NCI-H1105 treated with DMSO at 0.1 percent for 48 hours (cell line): Measurements from ENCODE around the gene RPS6KL1.

Experiments used
- DNase-seq: peaks from one replicate; lab custom pipeline; 2025; lab: John Stamatoyannopoulos, UW

Gene RPS6KL1

DNA sequence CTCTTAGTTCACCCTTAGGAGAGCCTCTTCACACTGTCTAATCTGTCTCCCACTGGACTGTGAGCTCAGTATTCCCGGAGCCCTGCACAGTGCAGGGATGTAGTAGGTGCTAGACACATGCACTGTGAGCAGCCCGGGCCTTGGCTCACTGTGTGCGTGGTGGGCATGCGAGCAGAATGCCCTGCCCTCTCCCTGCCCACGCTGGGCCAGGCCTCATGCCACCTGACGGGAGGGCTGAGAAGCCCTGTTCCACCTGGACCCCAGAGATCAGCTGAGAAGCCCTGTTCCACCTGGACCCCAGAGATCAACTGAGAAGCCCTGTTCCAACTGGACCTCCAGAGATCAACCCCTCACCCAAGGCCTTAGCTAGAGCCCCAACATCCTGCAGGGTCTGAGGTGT, 10.9 kb downstream of the RPS6KL1 start:
- DNase-seq = no peak

GRCh38 chr14:74911704-74912103, 11.4 kb downstream of the RPS6KL1 start:
- no peak for DNase-seq

- no peak for DNase-seq
Measured at GRCh38 chr14:74911221-74911620, 11.8 kb downstream of the RPS6KL1 start.

GRCh38 chr14:74910556-74910955, 12.5 kb downstream of the RPS6KL1 start:
- DNase-seq = no peak

GRCh38 chr14:74909911-74910310, 13.1 kb downstream of the RPS6KL1 start:
- DNase-seq = no peak

- no peak for DNase-seq
Measured at GRCh38 chr14:74909501-74909900, 13.6 kb downstream of the RPS6KL1 start.

DNA sequence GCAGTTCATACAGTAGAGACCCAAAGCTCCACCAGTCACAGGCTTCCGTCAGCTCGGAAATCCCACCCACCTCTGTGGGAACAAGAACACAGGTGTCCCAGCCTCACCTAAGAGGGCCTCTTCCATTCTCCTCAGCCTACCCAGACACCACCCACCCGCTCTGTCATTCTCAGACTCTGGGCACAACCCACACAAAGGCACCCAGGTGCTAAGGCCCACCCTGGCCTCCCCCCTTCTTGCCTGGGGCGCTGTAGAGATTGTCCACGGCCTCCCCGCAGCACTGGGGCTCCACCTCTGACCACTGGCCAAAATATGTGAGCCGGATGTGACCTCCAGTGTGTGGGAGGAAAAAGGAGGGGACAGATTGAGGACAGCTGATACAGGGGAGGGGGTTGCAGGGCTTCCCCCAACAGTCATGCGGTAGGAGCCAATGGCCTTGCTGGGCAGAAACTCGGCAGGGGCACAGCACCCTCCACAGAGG, 14.2 kb downstream of the RPS6KL1 start:
- no peak for DNase-seq

- no peak for DNase-seq
Measured at GRCh38 chr14:74907744-74908143, 15.3 kb downstream of the RPS6KL1 start.

DNA sequence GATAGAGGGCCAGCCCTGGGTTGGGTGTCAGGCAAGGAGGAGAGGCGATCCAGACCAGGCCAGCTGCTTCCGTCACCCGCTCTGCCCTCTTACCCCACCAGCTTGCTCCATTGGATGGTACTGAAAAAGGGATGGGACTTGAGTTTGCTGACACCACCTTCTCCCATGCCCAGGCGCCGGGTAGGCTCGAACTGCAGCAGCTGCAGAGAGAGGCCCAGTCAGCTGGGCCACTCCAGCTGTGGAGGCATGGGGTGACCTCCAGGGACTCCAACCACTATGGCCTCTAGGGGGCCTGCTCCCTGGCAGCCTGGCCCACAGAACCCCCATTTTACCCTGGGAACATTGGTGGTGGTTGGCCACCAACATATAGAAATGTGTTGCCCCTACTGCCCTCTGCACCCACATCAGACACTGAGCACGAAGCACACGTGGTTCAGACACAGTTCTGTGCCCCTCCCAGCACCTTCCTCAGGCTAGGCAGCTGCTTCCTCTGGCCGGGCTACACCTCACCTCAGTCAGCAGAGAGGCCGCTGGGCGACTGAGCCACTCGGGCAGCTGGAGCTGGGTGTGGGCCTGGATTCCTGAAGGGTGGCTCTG, 16.0 kb downstream of the RPS6KL1 start:
- no peak for DNase-seq

- DNase-seq = peak; percentile 11
Measured at GRCh38 chr14:74905595-74906142, 17.4 kb downstream of the RPS6KL1 start.

DNA sequence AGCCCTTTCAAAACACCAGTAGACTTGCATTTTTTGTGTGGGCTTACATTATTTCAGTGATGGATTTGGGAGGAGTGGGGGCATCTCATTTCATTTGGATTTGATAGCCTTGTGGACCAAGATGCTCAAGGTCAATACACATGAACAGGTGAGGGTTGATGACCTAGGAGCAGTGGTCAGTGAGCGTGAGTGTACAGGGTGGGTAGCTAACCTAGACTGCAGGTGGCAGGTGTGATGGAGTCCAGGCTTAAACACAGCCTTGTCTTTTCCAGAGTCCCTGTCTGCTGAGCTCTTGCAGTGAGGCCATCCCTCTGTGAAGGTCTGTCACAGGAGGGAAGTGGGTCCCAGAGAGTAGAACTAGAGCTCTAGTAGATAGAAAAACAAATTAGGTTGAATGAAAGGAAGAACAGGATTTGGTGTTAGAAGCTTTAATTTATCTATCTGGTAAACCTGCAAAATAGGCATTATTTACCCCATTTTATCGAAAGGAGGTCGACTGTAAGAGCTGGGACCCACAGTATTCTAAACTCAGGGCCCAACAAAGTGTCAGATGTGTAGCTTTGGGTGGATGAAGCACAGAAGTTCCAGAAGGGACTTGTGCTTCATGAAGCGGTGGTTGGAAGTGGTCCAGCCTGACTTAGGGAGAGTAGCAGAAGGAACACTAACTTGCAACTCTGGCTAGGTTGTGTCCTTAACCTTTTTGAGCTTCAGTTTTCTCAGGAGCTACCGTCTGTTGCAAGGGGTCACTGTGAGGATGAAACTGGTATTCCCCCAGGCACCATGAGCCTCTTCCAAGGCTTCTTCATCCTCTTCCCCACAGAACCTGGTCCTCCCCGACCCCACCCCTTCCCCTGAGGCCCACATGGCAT, 18.2 kb downstream of the RPS6KL1 start:
- no peak for DNase-seq

GRCh38 chr14:74902941-74903705, 19.9 kb downstream of the RPS6KL1 start:
- no peak for DNase-seq

DNA sequence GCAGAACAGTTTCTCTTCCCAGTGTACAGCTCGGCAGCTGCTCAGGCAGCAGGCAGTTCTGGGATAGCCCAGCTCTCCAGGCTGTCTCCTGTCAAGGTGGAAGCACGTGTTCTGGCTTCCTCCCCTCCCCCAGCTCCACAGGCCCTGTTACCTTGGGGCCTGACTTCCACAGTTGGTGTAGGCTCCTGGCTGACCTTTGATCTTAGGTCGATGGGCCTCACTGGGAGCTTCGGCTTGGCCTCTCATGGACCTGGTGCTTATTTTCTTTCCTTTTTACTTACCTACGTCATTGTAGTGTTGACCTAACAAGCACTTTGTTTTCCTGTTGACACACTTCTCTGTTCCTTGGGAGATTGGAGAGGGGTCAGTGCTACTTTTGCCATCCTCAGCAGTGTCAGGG, 24.4 kb downstream of the RPS6KL1 start:
- DNase-seq = no peak

DNA sequence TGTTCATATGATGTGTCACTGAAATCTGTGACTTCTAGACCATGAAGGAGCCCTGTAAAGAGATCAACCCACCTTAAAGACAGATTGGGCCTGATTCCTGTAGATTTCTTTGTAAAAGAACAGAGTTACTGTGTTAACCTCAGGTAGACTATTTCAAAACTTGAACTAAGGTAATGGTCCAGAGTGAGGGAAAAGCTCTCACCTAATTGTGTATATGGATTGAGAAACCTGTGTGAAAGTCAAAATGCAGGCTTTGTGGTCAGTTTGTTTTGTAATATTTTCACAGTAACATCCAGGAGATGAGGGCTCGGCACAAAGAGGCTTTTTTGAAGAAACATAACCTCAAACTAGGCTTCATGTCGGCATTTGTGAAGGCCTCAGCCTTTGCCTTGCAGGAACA, 25.0 kb downstream of the RPS6KL1 start:
- DNase-seq = no peak

DNA sequence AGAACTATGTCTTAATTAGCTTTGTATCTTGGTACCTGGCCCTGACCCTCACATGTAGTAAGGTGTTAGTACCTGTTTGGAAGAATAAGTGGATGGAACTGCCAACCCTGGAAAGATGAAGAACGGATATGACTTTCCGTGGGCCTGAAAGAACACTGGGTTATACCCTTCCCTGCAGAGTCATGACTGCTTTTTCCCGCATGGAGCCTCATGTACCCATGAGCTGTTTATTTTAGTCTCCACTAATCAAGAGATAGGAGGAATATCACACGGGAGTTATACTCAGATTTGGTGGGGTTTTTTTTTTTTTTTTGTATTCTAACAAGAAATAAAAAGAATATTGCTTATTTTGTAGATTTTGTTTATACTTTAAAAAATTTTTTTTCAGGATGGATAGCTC, 25.4 kb downstream of the RPS6KL1 start:
- DNase-seq = no peak

DNA sequence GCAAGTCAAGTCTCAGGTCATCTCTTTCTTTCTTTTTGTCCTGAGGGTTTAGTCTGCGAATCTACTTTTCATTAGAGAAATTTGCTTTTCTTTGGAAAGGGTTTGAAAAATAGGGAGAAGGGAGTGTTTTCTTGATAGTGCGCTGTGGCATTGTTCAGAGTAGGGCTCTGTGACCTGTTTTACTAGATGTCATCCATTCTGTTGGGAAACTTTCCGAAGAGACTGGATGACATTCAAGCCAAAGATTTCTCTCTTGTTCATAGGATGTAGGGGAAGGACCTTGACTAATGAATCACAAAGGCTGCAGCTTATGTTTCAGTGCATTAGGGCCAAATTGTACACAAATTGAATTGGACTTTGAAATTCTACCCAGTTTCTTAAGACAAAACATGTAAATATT, 26.7 kb downstream of the RPS6KL1 start:
- no peak for DNase-seq

GRCh38 chr14:74893614-74894091, 29.4 kb downstream of the RPS6KL1 start:
- no peak for DNase-seq

GRCh38 chr14:74892745-74893144, 30.3 kb downstream of the RPS6KL1 start:
- DNase-seq = no peak

DNA sequence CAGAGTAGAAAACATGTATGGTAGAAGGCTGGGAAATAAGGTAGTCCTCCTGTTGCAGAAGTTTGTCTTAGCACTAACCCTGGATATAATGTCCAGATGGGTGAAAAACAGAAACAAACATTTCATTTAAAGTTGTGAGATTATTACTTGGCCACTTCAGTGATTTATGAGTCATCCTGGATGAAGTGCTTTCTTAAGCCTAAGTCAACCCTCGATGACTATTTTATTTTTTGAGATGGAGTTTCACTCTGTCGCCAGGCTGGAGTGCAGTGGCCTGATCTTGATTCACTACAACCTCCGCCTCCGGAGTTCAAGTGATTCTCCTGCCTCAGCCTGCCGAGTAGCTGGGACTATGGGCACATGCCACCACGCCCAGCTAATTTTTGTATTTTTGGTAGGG, 31.2 kb downstream of the RPS6KL1 start:
- no peak for DNase-seq

DNA sequence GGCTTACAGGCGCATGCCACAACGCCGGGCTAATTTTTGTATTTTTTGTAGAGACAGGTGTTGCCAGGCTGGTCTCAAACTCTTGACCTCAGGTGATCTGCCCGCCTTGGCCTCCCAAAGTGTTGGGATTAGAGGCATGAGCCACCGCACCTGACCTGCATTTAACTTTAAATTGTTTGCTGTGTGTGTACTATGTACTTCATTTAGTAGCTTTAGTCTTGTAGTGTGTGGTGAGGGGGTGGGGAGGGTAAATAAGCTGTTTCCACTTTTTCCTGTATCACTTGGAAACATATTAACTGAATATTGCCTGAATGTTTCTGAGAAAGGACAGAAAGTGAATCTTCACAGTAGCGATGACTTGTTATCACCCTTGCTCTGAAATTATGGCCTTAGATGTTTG, 32.8 kb downstream of the RPS6KL1 start:
- no peak for DNase-seq

DNA sequence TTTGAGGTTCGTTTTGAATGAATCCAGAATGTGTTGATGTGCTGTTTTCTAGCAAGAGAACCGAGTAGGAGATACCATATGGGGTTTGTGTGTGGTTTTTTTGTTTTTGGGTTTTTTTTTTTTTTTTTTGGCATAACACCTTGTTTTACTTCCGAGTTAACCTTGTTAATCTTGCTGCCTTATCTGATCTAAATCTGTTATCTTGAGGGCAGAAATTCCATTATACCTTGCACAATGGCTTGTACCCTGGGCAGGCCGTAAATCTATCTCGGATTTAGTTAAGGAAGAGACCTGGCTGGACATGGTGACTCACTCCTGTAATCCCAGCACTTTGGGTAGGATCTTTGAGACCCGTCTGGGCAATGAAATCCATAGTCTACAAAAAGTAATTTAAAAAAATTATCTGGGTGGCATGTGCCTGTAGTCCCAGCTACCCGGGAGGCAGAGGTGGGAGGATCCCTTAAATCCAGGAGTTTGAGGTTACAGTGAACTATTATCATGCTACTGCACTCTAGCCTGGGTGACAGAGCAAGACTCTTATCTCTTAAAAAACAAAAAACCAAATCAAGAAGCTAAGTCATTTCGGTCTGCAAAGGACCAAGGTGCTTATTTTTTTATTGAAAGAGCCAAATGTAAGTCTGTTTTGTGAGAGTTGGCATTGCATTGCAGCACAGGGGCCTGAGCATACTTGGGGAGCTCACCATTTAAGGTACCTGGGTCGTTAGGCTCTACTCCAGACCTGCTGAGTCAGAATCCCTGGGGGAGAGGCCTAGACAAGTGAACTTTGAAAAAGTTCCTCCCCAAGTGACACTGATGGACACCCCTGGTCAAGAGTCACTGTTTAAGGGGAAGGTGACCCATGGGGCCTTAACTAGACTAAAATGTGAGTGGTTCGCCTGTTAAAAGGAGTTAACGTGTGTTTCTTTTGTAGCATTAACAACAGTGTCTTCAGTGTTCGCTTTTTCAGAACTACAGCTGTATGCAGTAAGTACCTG, 34.6 kb downstream of the RPS6KL1 start:
- no peak for DNase-seq
